ENCODE results near the gene XYLB.

Gene XYLB

DNA sequence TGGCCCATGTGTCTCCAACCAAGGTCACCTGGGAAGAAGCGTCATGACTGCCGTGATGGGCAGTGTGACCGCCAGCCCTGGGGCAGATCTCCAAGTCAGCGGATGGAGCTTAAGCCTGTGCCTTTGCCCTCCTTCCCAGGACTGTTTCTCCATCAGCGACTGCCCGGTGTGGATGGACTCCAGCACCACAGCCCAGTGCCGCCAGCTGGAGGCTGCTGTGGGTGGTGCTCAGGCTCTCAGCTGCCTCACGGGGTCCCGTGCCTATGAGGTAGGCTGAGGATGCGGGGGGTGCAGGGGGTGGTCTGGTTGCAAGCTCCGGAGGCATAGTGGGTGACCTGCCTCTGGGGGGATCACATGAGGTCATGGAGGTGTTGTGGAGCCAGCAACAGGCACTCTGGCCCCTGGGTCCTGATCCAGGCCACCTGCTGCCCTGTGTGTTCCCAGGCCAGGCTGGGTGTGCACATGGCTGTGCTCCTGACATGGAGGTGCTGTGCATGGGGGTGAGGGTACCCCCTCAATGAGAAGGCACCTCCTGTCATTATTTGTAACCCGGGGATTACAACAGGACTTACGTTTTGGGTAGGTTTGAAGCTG, 19.0 kb downstream of the XYLB start:
- DNase-seq: no peak

DNA sequence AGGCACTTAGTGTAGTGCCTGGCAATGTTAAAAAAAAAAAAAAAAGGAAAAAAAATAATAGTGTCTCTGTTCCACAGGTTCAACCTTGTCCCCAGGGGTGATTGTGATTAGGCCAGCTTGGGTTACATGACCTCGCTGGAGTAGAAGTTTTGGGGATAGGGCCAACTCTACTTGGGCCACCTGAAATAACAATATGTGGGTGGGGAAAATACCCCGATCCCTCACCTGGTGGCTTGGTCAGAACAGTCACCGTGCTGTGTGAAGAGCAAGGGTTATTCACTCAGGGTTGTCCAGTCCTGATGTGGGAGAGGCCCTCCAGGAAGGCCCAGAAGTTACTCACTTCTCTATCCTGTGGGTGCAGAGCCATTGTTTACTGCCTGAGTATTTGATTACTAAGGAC, 19.5 kb downstream of the XYLB start:
- no peak for DNase-seq

DNA sequence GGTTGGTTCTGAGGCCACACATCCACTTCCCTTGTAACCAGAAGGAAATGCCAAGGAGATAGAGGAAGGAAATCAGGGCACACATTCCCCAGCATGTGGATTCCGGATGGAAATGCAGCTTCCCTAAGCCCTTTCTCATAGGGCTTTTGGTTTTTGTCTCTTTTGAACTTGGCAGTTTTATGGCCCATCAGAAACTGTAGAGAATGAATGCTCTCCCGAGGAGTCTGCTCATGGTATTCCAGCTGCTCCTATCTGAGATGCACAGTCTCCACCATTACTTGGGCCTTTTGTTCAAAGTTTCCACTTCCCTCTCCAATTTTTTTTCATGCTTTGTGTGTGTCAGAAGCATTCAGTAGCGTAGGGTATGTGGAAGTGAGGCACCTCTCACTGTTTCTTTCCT, 21.2 kb downstream of the XYLB start:
- no peak for DNase-seq

DNA sequence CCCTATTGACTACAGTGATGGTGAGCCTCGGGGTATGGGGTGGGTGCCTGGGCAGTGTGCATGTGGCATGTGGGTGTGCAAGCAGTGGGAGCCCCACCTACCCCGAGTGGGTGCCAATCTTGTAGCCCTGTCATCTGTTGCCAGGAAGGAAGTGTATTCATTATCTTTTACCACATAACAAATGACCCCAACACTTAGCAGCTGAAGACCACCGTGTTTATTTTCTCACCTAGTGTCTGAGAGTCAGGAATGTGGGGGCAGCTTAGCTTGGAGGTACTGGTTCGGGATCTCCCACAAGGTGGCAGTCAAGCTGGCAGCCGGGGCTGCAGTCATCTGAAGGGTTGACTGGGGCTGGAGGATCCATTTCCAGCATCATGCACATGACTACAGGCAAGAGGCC, 21.7 kb downstream of the XYLB start:
- DNase-seq: peak in 1 of 5 experiments; percentile 16

DNA sequence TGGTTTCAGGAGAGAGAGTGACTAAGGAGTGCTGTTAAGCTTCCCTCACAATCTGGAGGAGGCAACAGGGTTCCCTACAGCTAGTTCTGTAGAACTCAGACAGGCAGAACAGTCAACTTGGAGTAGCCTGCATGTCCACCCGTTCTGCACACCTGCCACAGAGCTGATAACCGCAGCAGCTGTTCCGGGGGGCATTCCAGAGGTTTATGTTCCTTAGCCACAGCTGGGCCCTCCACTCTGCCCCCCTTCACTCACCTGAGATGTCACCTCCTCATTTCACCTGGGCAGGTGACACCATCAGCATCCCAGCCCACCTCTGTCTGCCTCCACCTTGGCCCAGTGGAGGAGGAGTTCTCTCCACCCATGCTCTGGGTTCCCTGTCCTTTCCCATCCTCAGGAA, 22.6 kb downstream of the XYLB start:
- DNase-seq: no peak

DNA sequence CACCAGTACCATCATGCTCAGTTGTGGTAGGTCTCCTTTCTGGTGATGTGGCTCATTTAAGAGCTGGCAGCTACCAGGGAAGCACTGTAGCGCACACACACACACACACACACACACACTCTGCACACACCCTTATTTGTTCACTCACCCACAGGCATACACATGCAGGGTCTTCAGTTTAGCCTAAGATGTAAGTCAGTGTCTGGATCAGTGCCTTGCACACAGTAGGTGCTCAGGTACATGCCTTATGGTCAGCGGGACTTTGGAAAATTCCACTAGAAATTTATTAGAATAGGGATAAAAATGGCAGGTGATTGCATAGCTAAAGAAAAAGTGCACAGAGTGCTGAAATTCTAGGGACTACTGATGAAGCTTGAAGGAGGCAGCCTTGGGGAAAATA, 23.6 kb downstream of the XYLB start:
- DNase-seq: no peak

DNA sequence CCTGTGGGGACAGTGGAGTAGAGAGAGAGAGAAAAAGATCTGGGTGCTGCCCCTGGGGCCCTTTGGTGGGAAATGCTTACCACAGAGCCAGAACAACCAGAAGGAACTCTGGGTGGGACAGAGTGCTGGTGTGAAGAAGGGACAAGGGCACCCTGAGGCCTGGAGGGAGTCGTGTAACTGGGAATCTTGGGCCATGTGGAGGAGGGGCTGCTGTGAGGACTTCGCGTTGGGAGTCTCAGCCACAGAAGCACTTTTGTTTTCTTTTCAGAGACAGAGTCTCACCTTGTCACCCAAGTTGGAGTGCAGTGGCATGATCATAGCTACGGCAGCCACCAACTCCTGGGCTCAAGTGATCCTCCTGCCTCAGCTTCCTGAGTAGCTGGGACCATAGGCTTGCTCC, 24.3 kb downstream of the XYLB start:
- DNase-seq: no peak

DNA sequence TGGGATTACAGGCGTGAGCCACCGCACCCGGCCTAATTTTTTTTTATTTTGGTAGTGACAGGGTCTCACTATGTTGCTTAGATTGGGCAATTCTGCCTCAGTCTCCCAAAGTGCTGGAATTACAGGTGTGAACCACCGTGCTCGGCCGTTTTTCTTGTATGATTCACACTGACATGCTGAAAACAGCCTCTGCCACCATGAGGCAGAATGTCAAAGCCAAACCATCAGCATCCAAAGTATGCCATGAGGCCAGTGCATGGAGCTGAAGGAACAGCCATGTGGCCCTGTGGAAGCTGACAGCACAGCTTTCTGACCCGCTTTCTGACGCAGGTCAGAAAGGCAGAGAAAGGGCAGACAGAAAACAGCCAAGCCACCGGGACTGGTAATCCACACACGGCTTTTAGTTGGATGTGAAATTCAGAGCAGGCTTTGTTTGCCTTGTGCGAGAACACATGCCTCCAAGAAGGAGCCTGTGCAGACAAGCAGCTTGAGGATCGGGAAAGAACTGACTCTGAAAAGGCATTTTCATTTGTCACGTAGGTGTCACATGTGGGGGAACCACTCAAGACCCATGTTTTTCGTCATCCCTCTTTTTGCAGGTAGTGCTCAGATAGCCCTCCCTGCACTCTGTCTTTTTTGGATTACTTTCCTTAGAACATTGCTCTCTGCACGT, 25.1 kb downstream of the XYLB start:
- no peak for DNase-seq

DNA sequence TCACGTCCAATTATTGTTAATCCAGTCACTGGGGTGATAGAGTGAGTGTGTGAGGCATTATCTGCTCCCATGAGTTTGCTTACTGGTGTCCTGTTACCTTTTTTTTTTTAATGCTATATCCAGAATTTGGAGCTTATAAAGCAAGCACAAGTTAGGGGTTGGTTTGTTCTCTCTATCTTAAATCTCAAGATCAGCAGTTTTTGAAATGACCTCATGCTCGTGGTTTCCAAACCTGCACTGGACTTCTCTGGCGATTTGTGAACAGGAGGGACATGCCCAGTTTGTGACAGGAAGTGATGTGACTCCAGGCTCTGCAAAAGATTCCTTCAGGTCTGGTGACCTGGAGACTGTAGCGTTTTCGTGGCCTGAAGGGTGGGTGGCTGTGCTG, 25.6 kb downstream of the XYLB start:
- DNase-seq: no peak

DNA sequence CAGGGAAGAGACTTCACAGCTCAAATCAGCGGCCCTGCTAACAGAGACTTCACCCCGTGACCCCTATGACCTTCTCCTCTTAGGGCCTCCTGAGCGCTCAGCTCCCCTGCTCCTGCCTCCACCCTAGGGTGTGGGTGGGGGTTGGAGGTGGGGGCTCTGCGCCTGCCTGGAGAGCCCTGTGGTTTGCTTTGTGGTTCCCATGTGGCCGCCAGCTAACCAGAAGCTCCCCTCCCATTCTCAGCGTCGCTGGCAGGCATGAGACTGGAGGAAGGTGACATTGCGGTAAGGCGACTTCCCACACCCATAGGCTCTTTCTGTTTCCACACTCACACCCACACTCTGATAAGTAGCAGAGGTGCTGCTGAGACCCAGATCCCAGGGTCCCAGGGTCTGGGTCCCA, 27.6 kb downstream of the XYLB start:
- DNase-seq: peak in 2 of 5 experiments; percentile 27 to 79

DNA sequence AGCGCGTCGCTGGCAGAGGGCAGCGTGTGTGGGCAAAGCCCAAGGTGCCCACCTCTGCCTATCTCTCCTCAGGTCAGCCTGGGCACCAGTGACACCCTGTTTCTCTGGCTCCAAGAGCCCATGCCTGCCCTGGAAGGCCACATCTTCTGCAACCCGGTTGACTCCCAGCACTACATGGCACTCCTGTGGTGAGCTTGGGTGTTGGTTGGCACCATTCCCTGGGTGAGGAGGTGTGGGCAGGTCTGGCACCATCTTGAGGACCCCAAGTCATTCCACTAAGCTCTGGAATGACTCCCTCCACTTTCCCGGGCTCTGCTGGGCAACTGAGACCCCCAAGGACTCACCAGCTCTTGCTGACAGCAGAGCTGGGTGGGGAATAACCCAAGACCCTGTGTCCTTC, 28.5 kb downstream of the XYLB start:
- DNase-seq: no peak

DNA sequence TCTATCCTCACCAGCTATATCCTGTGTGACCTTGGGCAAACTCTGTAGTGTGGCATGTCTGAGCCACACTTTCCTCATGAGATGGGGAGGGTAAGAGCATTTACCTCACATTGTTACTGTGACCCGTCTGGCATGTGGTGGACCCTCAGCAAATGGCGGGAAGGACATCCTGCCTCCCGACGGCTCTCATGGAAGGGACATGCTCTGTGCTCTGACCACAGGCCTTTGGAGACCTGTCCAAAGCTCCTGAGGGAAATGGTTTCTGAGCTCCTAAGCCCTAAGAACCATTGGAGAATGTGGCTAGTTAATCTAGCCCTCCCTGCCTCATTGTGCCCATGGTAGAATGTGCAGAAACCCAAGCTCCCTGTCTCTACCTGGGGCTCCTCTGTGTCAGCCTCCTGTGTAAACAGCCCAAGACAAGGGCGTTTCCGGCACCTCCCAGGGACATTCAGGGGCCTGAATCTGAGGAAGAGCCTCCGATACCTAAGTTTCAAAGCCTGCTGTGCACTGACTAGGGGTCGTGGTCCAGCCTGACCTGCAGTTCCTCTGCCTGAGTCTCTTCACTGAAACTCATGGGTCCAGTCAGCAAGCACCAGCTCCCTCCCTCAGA, 29.0 kb downstream of the XYLB start:
- no peak for DNase-seq

DNA sequence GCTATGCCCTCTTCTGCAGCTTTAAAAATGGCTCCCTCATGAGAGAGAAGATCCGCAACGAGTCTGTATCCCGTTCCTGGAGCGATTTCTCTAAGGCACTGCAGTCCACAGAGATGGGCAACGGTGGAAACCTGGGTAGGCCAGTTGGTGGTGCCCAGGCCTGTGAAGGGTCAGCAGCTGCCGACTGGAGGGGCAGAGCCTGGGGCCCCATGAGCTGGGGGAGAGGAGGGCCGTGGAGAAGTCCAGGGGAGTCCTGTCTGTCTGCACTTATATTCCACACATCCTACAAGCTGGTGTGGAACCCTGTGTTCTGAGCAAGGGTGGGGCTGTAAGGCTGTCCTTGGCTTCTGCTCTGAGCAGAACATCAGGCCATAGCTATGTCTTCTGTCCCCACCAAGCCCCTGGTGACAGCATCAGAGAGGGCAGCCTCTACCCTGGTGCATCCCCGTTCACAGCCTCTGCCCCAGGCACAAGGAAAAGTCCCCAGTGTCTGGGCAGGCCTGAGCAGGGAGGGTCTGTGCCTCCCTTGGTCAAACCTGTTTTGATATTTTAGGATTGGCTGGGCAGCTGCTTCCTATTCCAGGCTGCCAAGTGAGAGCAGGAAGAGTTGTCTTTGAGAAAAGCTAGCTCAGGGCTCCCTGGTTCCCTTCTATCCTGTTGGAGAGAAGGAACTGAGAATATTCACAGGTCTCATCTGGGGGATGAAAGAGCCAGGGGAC, 29.7 kb downstream of the XYLB start:
- DNase-seq: no peak

DNA sequence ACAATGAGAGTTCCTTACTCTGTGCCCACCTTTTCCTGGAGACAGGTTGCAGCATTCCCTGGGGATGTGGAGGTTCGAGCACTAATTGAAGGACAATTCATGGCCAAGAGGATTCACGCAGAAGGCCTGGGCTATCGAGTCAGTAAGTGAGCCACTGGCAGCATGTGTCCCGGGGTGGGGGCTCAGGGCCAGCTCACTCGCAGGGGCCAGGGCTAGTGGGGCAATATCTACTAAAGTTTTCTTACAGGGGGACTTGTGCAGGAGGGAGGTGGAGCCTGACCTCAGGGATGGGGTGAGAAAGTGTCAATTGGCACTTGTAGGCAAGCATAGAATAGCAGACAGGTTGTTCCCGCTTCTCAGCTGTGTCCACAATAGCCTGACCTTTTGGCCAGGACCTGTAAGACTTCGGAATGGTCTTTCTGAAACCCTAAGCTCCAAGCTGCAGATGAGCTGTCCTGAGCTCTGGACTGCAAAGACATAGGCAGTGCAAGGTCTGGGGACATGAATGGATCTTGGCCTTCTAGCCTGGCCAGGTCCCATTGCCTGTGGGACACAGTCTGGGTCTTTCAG, 32.7 kb downstream of the XYLB start:
- no peak for DNase-seq

DNA sequence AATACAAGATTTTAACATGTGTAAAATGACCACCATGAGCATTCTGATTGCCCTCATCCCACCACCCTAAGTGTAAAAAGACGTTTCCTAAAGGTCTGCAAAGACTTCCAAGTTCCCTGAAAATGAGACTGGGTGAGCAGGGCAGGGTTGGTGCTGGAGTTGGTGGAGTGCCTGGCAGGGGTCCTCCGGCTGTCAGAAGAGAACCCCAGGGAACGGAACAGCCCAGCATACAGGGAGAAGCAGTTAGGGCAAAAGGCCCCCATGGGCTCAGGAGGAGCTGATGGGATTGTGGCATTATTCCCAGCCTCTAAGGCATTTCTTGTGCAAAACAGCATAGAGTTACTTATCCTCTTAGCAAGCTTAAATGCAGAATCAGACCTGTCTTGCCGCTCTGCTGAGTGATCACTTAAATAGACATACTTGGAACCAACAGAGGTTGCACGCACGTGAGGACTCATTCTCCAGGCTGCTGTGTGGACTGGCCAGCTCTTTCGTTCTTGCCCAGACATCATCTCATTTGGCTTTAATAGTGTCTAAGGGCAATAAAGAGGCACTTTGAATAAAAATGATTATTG, 36.0 kb downstream of the XYLB start:
- no peak for DNase-seq

DNA sequence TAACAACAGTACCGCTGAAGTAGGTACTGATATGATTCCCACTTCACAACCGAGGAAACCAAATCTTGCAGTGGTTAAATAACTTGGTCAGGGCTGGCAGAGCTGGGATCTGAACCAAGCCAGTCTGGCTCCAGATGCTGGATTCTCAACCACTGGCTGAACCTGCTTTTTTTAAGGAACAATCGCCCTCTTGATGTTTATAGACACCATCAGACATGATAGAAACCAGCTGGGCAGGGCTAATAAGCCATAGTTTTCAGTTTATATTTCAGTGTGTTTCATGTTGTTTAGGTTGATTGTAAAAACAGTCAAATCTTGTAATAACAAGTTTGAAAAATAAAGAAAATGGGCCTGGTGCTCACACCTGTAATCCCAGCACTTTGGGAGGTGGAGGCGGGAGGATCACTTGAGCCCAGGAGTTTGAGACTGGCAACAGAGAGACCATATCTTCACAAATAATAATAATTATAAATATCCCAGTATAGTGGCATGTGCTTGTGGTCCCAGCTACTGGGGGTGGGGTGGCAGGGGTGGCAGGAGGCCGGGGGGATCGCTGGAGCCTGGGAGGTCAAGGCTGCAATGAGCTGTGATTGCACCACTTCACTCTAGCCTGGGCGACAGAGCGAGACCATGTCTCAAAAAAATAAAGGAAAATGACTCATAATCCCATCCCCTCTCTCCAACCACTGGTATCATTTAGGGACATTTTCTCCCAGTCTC, 36.7 kb downstream of the XYLB start:
- no peak for DNase-seq

DNA sequence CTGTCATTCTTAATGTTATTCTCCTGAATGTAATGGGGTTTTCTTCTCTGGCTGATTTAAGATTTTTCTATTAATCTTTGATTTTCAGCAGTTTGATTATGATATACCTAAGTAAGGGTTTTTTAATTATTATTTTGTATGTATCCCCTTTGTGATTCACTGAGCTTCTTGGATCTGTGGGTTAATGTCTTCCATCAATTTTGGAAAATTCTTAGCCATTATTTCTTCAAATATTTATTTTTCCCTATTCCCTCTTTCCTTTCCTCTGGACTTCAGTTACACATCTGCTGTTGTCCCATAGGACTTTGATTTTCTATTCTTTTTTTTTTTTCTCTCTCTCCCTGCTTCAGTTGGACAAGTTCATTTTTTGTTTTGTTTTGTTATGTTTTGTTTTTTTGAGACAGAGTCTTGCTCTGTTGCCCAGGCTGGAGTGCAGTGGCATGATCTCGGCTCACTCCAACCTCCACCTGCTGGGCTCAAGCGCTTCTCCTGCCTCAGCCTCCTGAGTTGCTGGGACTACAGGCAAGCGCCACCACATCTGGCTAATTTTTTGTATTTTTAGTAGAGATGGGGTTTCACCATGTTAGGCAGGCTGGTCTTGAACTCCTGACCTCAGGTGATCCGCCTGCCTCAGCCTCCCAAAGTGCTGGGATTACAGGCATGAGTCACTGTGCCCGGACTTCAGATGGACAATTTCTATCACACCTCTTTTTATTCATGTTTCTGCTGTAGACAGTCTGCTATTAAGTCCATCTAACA, 40.6 kb downstream of the XYLB start:
- no peak for DNase-seq

DNA sequence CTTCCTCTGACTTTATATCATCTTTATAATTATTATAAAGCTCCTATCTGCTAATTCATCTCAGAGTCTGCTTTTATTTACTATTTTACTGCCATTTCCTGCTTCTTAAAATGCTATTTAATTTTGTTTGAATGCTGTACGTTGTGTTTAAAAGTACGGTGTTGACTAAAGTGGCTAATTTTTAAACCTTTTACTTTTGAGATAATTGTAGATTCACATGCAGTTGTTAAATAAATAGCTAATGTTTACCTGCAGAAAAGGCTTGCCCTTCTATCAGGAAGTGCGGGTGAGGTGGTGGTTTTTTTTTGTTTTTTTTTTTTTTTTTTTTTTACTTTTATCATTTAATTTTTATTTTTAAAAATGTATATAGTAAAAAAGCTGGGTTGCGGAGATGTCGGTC, 41.3 kb downstream of the XYLB start:
- DNase-seq: no peak

DNA sequence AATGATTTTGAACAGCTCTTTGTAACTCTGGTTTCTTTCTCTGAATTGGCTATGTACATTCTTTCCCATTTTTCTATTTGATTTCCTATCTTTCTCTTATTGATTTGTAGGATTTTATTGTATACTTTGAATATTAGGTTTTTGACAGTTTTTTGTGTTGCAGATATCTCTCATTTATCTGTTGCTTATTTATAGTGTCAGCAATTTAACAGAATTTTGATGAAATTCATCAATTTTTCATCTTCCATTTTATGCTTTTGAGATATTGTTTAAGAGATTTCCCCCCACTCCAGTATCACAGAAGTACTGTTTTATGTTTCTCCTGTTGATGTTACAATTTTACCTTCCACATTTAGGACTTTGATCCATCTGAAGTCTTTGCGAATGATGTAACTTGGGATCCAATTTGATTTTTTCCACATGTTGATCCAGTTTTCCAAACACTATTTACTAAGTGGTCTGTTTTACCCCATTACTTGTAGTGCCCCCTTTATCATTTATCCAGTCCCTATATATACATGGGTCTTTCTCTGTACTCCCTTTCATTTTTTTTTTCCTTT, 46.1 kb downstream of the XYLB start:
- no peak for DNase-seq

DNA sequence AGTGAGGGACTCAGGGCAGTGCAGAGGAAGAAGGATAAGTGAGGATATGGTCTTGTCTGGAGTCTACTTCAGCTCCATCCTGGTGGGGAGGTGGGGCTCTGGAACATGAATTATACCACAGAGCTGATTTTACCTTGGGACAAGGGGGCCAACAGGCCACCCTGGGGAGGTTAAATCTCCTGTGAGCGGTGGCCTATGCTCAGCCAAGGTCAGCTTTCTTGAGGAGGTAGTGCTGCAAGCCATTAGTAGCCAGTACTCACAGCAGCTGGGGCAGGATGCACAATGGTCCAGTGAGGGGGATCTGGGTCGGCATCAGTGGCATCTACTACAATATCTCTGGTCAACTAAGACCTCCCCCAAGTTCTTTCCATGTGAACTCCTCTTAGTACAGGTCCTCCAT, 49.7 kb downstream of the XYLB start:
- DNase-seq: no peak

DNA sequence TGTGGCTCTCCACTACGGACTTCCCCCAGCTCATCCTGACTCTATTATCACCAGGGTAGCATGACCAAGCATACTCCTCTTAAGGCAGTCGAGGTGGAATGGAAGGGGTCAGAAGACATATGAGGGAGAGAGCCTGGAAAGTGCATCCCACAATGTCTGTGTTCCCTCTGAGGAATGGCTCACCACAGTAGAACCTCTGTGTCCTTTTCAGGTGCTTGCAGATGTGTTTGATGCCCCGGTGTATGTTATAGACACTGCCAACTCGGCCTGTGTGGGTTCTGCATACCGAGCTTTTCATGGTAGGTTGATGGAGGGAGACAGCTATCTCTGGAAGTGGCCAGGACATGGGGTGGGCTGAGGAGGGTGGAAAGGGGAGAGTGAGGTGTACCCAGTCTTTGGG, 50.3 kb downstream of the XYLB start:
- no peak for DNase-seq
